ENCODE data around the gene ARPP19. TPM values are rescaled to one million over a fixed set of nuclear protein-coding genes. Genes with fewer than 3 reads are reported as not detected.

Gene ARPP19
- total RNA-seq, 1 donor from 2014 or later = 169 TPM

DNA sequence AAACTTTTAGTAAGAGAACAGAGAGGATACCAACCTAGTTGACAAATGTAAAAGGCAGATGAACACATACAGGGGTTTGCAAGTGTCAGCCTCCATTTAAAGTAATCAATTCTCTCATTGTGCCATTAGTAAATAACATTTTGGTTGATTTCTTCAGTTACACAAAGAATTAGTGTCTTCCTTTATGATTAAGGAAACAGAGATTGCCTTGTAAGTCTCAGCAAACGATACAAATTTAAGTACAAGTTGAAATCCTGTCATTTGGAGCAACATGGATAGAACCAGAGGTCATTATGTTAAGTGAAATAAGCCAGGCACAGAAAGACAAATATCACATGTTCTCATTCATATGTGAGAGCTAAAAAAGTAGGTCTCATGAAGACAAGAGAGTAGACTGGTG, 66.2 kb downstream of the ARPP19 start:
- Mint-ChIP-seq H3K4me3 (ENCODE audit: unreplicated experiment) (no peak overlapping the region), H3K4me1 (ENCODE audit: unreplicated experiment) (peaks cover 19% of the 10 kb centered on the region), H3K27ac (ENCODE audit: unreplicated experiment) (no peak overlapping the region), H3K9me3 (ENCODE audit: unreplicated experiment) (peaks cover 4% of the 10 kb centered on the region), H3K27me3 (ENCODE audit: unreplicated experiment) (no peaks in the 10 kb centered on the region), H3K36me3 (ENCODE audit: unreplicated experiment) (no peaks in the 10 kb centered on the region)
- TF ChIP-seq, protein P1, sequence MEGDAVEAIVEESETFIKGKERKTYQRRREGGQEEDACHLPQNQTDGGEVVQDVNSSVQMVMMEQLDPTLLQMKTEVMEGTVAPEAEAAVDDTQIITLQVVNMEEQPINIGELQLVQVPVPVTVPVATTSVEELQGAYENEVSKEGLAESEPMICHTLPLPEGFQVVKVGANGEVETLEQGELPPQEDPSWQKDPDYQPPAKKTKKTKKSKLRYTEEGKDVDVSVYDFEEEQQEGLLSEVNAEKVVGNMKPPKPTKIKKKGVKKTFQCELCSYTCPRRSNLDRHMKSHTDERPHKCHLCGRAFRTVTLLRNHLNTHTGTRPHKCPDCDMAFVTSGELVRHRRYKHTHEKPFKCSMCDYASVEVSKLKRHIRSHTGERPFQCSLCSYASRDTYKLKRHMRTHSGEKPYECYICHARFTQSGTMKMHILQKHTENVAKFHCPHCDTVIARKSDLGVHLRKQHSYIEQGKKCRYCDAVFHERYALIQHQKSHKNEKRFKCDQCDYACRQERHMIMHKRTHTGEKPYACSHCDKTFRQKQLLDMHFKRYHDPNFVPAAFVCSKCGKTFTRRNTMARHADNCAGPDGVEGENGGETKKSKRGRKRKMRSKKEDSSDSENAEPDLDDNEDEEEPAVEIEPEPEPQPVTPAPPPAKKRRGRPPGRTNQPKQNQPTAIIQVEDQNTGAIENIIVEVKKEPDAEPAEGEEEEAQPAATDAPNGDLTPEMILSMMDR (IDR thresholded peaks at IDR 0.05) = no peak
- no peak for DNase-seq (ENCODE audit: extremely low spot score, unreplicated experiment)

DNA sequence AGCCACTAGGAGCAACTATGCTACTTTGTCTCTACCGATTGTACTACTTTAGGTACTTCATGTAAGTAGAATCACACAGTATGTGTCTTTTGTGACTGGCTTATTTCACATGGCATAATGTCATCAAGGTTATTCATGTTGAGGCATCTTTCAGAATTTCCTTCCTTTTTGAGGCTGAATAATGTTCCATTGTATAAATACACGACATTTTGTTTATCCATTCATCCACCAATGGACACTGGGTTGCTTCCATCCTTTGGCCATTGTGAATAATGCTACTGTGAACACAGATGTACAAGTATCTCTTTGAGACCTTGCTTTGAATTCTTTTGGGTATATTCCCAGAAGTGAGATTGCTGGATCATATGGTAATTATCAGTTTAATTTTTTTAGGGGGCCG, 69.3 kb downstream of the ARPP19 start:
- Mint-ChIP-seq H3K27me3 (ENCODE audit: unreplicated experiment) (no peaks in the 10 kb centered on the region), H3K27ac (ENCODE audit: unreplicated experiment) (no peak overlapping the region), H3K4me1 (ENCODE audit: unreplicated experiment) (peaks cover 21% of the 10 kb centered on the region), H3K36me3 (ENCODE audit: unreplicated experiment) (no peaks in the 10 kb centered on the region), H3K9me3 (ENCODE audit: unreplicated experiment) (peaks cover 4% of the 10 kb centered on the region), H3K4me3 (ENCODE audit: unreplicated experiment) (no peak overlapping the region)
- DNase-seq (ENCODE audit: extremely low spot score, unreplicated experiment) = no peak
- TF ChIP-seq, protein P1 (IDR thresholded peaks at IDR 0.05) = no peak

DNA sequence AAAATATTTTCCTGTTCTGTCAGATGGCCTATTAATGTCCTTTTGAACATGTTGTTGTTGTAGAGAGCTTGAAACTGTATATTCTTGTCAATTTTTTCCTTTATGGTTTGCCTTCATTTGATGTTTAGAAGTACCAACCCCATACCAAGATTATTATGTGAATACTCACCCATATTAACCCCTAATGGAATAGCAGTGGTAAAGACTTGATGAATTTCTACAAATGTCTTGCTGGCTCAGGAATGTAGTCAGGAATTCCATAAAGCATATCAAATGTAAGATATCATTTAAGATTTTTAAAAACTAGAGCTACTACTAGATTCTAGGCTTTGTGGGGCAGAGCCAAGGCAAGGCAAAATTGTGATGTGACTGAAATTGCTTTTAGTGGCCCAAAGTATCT, 70.1 kb downstream of the ARPP19 start:
- H3K4me3 Mint-ChIP-seq (ENCODE audit: unreplicated experiment) = no peak overlapping the region
- TF ChIP-seq, protein P1 (IDR thresholded peaks at IDR 0.05) = no peak
- no peak for DNase-seq (ENCODE audit: extremely low spot score, unreplicated experiment)
- no peak overlapping the region for H3K27ac Mint-ChIP-seq (ENCODE audit: unreplicated experiment)
- H3K9me3 Mint-ChIP-seq (ENCODE audit: unreplicated experiment) = no peaks in the 10 kb centered on the region
- peaks cover 19% of the 10 kb centered on the region for H3K4me1 Mint-ChIP-seq (ENCODE audit: unreplicated experiment)
- H3K27me3 Mint-ChIP-seq (ENCODE audit: unreplicated experiment) = no peaks in the 10 kb centered on the region
- no peaks in the 10 kb centered on the region for H3K36me3 Mint-ChIP-seq (ENCODE audit: unreplicated experiment)

Other genes with a start within 250 kb of the ARPP19 start
- gene MYO5A, start 40.1 kb downstream of the ARPP19 start, total RNA-seq = 41.1 and 45.4 TPM in 2 replicates
- gene ATOSA, start 110.4 kb upstream of the ARPP19 start, total RNA-seq = 33.6 and 37.1 TPM in 2 replicates
- not detected in 2 replicates for gene ONECUT1, start 221.3 kb upstream of the ARPP19 start, total RNA-seq